Natural killer cell (primary cell): ENCODE data around the gene HOXC12. TPM values are rescaled to one million over a fixed set of nuclear protein-coding genes. Genes with fewer than 3 reads are reported as not detected.
A peak's percentile ranks its signal among the peaks of the same experiment; 100 is the strongest.

Experiments used
- ATAC-seq, 3 donors: fragments of 150-1000 bp in 2 of 3; fragments of 200-7000 bp in 1 of 3; cut with Tn5 transposase; 1 replicate in 1 of 3; 2 replicates in 2 of 3; pipeline ENCODE4 v1.10.0; 2021; ENCODE audit warnings: mild to moderate bottlenecking in 2 of 3, moderate library complexity in 2 of 3
- DNase-seq, 2 donors: peaks; one replicate each; pipeline versions ENCODE4 v3.0.0 to v3.0.0-alpha.2; 2013 to 2021; ENCODE audit warnings: mixed read lengths in 1 of 2
- H3K27ac ChIP-seq: one replicate; pipeline ENCODE4 v1.5.1; 2013; ENCODE audit warnings: mild to moderate bottlenecking, low read length
- H3K27me3 ChIP-seq: one replicate; pipeline ENCODE4 v1.6.1; 2013; ENCODE audit warnings: low read length; ENCODE audit not compliant: control insufficient read depth, insufficient read depth
- H3K36me3 ChIP-seq: one replicate; pipeline ENCODE4 v1.6.1; 2013; ENCODE audit warnings: low read length; ENCODE audit not compliant: control insufficient read depth, insufficient read depth
- H3K4me1 ChIP-seq: one replicate; pipeline ENCODE4 v1.6.1; 2013; ENCODE audit warnings: low read length; ENCODE audit not compliant: control insufficient read depth, insufficient read depth
- H3K4me3 ChIP-seq: one replicate; pipeline ENCODE4 v1.5.1; 2013; ENCODE audit warnings: low read length
- H3K9me3 ChIP-seq: one replicate; pipeline ENCODE4 v1.6.1; 2013; ENCODE audit warnings: low read length; ENCODE audit not compliant: control insufficient read depth, insufficient read depth
- H3K27ac Mint-ChIP-seq, 2 donors: one replicate each; pipeline ENCODE4 v1.8.0; 2022; ENCODE audit warnings: mild to moderate bottlenecking in 2 of 2, mixed read lengths in 2 of 2, moderate library complexity in 1 of 2
- H3K27me3 Mint-ChIP-seq, 2 donors: one replicate each; pipeline ENCODE4 v1.8.0; 2022; ENCODE audit warnings: low read depth in 2 of 2, mixed read lengths in 2 of 2
- H3K36me3 Mint-ChIP-seq: one replicate; pipeline ENCODE4 v1.8.0; 2022; ENCODE audit warnings: mixed read lengths
- H3K4me1 Mint-ChIP-seq, 2 donors: one replicate each; pipeline ENCODE4 v1.8.0; 2022; ENCODE audit warnings: mixed read lengths in 2 of 2
- H3K4me3 Mint-ChIP-seq: one replicate; pipeline ENCODE4 v1.8.0; 2022; ENCODE audit warnings: mild to moderate bottlenecking, moderate library complexity, mixed read lengths
- H3K9me3 Mint-ChIP-seq, 2 donors: one replicate each; pipeline ENCODE4 v1.8.0; 2022; ENCODE audit warnings: mixed read lengths in 2 of 2
- CTCF ChIP-seq: fragments of 200-600 bp; IDR thresholded peaks from one replicate; pipeline ENCODE4 v1.8.0; 2022; ENCODE audit warnings: antibody characterized with exemption
- WGBS: methylation state at CpG from one replicate; pipeline ENCODE4 v1.1.7; 2013; ENCODE audit warnings: missing lambda C conversion rate; ENCODE audit not compliant: insufficient coverage; 5-methylcytosine and 5-hydroxymethylcytosine counted together
- intact Hi-C: fragments of 100-400 bp; cut with micrococcal nuclease; formaldehyde crosslinking; loops from one replicate; pipeline ENCODE4 v1.14.2; 2022
- total RNA-seq, 4 donors: library from RNA; stranded (reverse); fragments of 120-200 nt in 1 of 4; gene quantifications; one replicate each; pipeline versions ENCODE4 v1.2.3 to v1.2.4, GENCODE V29; 2013 to 2022

Gene HOXC12
- total RNA-seq, 3 donors from 2014 or later (not counting 1 experiment from before 2014, with no cell fraction given), result not detected

GRCh38 chr12:53983950-53984572 is 29.4 kb downstream of the HOXC12 start:
- Mint-ChIP-seq H3K27me3 (peaks cover 86 to 88% of the 10 kb centered on the region in 2 donors), H3K4me3 (peak overlapping the region; percentile 35), H3K27ac (peak overlapping the region in 1 of 2 donors; percentile 43), H3K36me3 (no peaks in the 10 kb centered on the region), H3K4me1 (peaks cover 14 to 33% of the 10 kb centered on the region in 2 donors), H3K9me3 (no peaks in the 10 kb centered on the region)
- Histone ChIP-seq H3K27me3 (peaks cover 86% of the 10 kb centered on the region), H3K36me3 (no peaks in the 10 kb centered on the region), H3K4me3 (no peak overlapping the region), H3K4me1 (peaks cover 23% of the 10 kb centered on the region), H3K9me3 (peaks cover 5% of the 10 kb centered on the region), H3K27ac (no peak overlapping the region)
- no peak for ATAC-seq
- DNase-seq, result no peak
- WGBS, result 6% methylated on average over 29 of the region's 30 CpGs
- intact Hi-C loops, result loop anchor here (10.0 kb wide), 1 partner anchor 189 kb away; no protein-coding TSS in a partner anchor
- no peak for TF ChIP-seq CTCF

- H3K4me3 ChIP-seq, result no peak within 1 kb of the TSS
- 7% methylated on average over 54 of the region's 55 CpGs for WGBS
Measured at GRCh38 chr12:53984901-53985691, 30.4 kb downstream of the HOXC12 start, which contains the start of gene HOXC10. TSS of gene HOXC10 (plus strand) at chr12:53985146. CDS start at chr12:53985260, 114 bp downstream.

GRCh38 chr12:53985692-53985993 is 30.9 kb downstream of the HOXC12 start:
- Mint-ChIP-seq H3K27me3 (peaks cover 88 to 89% of the 10 kb centered on the region in 2 donors), H3K27ac (peak overlapping the region; percentile 63 to 72), H3K4me3 (peak overlapping the region; percentile 67), H3K36me3 (peaks cover 5% of the 10 kb centered on the region), H3K9me3 (no peaks in the 10 kb centered on the region), H3K4me1 (peaks cover 30 to 48% of the 10 kb centered on the region in 2 donors)
- H3K9me3 ChIP-seq, result peaks cover 5% of the 10 kb centered on the region
- no peak for ATAC-seq
- peaks cover 89% of the 10 kb centered on the region for H3K27me3 ChIP-seq
- DNase-seq, result no peak
- H3K36me3 ChIP-seq, result no peaks in the 10 kb centered on the region
- H3K27ac ChIP-seq, result no peak overlapping the region
- WGBS, result 8% methylated on average over 21 of the region's 21 CpGs
- no peak overlapping the region for H3K4me3 ChIP-seq
- peaks cover 30% of the 10 kb centered on the region for H3K4me1 ChIP-seq
- no peak for TF ChIP-seq CTCF
- intact Hi-C loops, result loop anchor here (10.0 kb wide), 1 partner anchor 191 kb away; no protein-coding TSS in a partner anchor

More at GRCh38 chr12:53984901-53985691, 30.4 kb downstream of the HOXC12 start, which contains the start of gene HOXC10:
- intact Hi-C loops, result loop anchor here (10.0 kb wide), 1 partner anchor 190 kb away; no protein-coding TSS in a partner anchor
- peaks cover 2% of the 10 kb centered on the region for H3K36me3 Mint-ChIP-seq
- DNase-seq, result peak; percentile 76 to 84
- peaks cover 86% of the 10 kb centered on the region for H3K27me3 ChIP-seq
- TF ChIP-seq CTCF, result peak; percentile 45
- H3K9me3 ChIP-seq, result peaks cover 5% of the 10 kb centered on the region
- H3K36me3 ChIP-seq, result no peaks in the 10 kb centered on the region
- H3K9me3 Mint-ChIP-seq, result no peaks in the 10 kb centered on the region
- peaks cover 30% of the 10 kb centered on the region for H3K4me1 ChIP-seq
- H3K27me3 Mint-ChIP-seq, result peaks cover 88 to 89% of the 10 kb centered on the region in 2 donors
- peak within 1 kb of the TSS; percentile 67 for H3K4me3 Mint-ChIP-seq
- ATAC-seq, result peak; percentile 76 to 80 (median 78)
- peak within 1 kb of the TSS; percentile 63 to 72 for H3K27ac Mint-ChIP-seq
- H3K4me1 Mint-ChIP-seq, result peaks cover 24 to 43% of the 10 kb centered on the region in 2 donors
- no peak within 1 kb of the TSS for H3K27ac ChIP-seq
